GM23338 (cell line): ENCODE results near the gene FEM1A. TPM values are rescaled to one million over a fixed set of nuclear protein-coding genes. Genes with fewer than 3 reads are reported as not detected.
A peak's percentile ranks its signal among the peaks of the same experiment; 100 is the strongest.

Source experiments
- ATAC-seq: fragments of 200-7000 bp; cut with Tn5 transposase; 3 replicates; pipeline ENCODE4 v1.9.1; 2020
- DNase-seq: peaks from one replicate; pipeline ENCODE4 v3.0.0-alpha.2; 2015; ENCODE audit warnings: low spot score
- H2AFZ ChIP-seq: fragments of 200-600 bp; sonication (generic); 2 replicates; pipeline ENCODE4 v1.8.0; 2016; ENCODE audit warnings: antibody characterized with exemption, mild to moderate bottlenecking, moderate library complexity
- H3F3A ChIP-seq: fragments of 200-600 bp; sonication (generic); replicated peaks from 2 replicates; pipeline ENCODE4 v1.8.0; 2017; ENCODE audit warnings: antibody characterized with exemption, mixed run types, low read depth
- H3K27ac ChIP-seq: fragments of 200-600 bp; sonication (generic); 2 replicates; pipeline ENCODE4 v1.6.1; 2016; ENCODE audit warnings: low read depth
- H3K27me3 ChIP-seq: fragments of 200-600 bp; sonication (generic); 2 replicates; pipeline ENCODE4 v1.8.0; 2016; ENCODE audit warnings: mild to moderate bottlenecking, mixed run types, moderate library complexity; ENCODE audit not compliant: insufficient read depth
- H3K36me3 ChIP-seq: fragments of 200-600 bp; sonication (generic); 2 replicates; pipeline ENCODE4 v1.8.0; 2016; ENCODE audit warnings: mild to moderate bottlenecking; ENCODE audit not compliant: insufficient read depth
- H3K4me1 ChIP-seq: fragments of 200-600 bp; sonication (generic); 2 replicates; pipeline ENCODE4 v1.8.0; 2016; ENCODE audit warnings: mild to moderate bottlenecking, moderate library complexity; ENCODE audit not compliant: insufficient read depth
- H3K4me2 ChIP-seq: fragments of 200-600 bp; sonication (generic); 2 replicates; pipeline ENCODE4 v1.7.1; 2017; ENCODE audit warnings: mixed run types
- H3K4me3 ChIP-seq: fragments of 200-600 bp; sonication (generic); 2 replicates; pipeline ENCODE4 v1.6.1; 2016; ENCODE audit warnings: mixed run types
- H3K79me2 ChIP-seq: fragments of 200-600 bp; sonication (generic); replicated peaks from 2 replicates; pipeline ENCODE4 v1.8.0; 2017; ENCODE audit warnings: mild to moderate bottlenecking; ENCODE audit not compliant: insufficient read depth
- H3K9me2 ChIP-seq: fragments of 200-600 bp; sonication (generic); 2 replicates; pipeline ENCODE4 v1.8.0; 2017; ENCODE audit not compliant: insufficient read depth
- H4K20me1 ChIP-seq: fragments of 200-600 bp; sonication (generic); replicated peaks from 2 replicates; pipeline ENCODE4 v1.8.0; 2017; ENCODE audit warnings: mild to moderate bottlenecking; ENCODE audit not compliant: insufficient read depth
- H3K27ac Mint-ChIP-seq: 2 replicates; pipeline ENCODE4 v1.8.0; 2020; ENCODE audit warnings: inconsistent platforms, mild to moderate bottlenecking, moderate library complexity, mixed read lengths
- H3K27me3 Mint-ChIP-seq: 3 replicates; pipeline ENCODE4 v1.8.0; 2022; ENCODE audit warnings: low read depth, mild to moderate bottlenecking, moderate library complexity, mixed read lengths, inconsistent platforms; ENCODE audit not compliant: insufficient read depth, poor library complexity
- H3K36me3 Mint-ChIP-seq: 3 replicates; pipeline ENCODE4 v1.8.0; 2021; ENCODE audit warnings: low read depth, mild to moderate bottlenecking, inconsistent platforms, moderate library complexity, mixed read lengths
- H3K4me1 Mint-ChIP-seq: 3 replicates; pipeline ENCODE4 v1.8.0; 2020; ENCODE audit warnings: mild to moderate bottlenecking, inconsistent platforms, mixed read lengths
- H3K4me3 Mint-ChIP-seq: 3 replicates; pipeline ENCODE4 v1.8.0; 2021; ENCODE audit warnings: moderate library complexity, mild to moderate bottlenecking, inconsistent platforms, mixed read lengths
- H3K9me3 Mint-ChIP-seq: 3 replicates; pipeline ENCODE4 v1.8.0; 2020; ENCODE audit warnings: moderate library complexity, mild to moderate bottlenecking, inconsistent platforms, mixed read lengths
- CREB1 ChIP-seq: fragments of 250-450 bp; sonication (Bioruptor Pico); IDR thresholded peaks from 2 replicates; pipeline ENCODE4 v1.5.0; 2020; ENCODE audit warnings: low read depth, mild to moderate bottlenecking, moderate library complexity
- CTCF ChIP-seq, 2 experiments: fragments of 200-600 bp in 1 of 2; sonication (generic) in 1 of 2; conservative IDR thresholded peaks; 2 replicates each; pipeline versions ENCODE4 v1.5.1 to v1.6.1; 2016 to 2017; ENCODE audit warnings: antibody characterized with exemption in 2 of 2, low read depth in 2 of 2, mild to moderate bottlenecking in 2 of 2, moderate library complexity in 1 of 2
- ETS1 ChIP-seq: IDR thresholded peaks from 2 replicates; pipeline ENCODE4 v1.6.1; 2016; ENCODE audit warnings: antibody characterized with exemption
- EZH2 ChIP-seq: fragments of 200-600 bp; sonication (generic); IDR thresholded peaks from one replicate; pipeline ENCODE4 v1.8.0; 2017; ENCODE audit warnings: antibody characterized with exemption, mild to moderate bottlenecking, low read depth; ENCODE audit not compliant: unreplicated experiment
- EZH2phosphoT487 ChIP-seq: fragments of 200-600 bp; sonication (generic); IDR thresholded peaks from one replicate; pipeline ENCODE4 v1.8.1; 2018; ENCODE audit warnings: antibody characterized with exemption; ENCODE audit not compliant: unreplicated experiment
- JUNB ChIP-seq: IDR thresholded peaks from one replicate; pipeline ENCODE4 v1.6.1; 2016; ENCODE audit warnings: antibody characterized with exemption; ENCODE audit not compliant: unreplicated experiment
- NANOG ChIP-seq: IDR thresholded peaks from 2 replicates; pipeline ENCODE4 v1.6.1; 2016; ENCODE audit warnings: antibody characterized with exemption, borderline replicate concordance
- POLR2AphosphoS5 ChIP-seq: IDR thresholded peaks from 2 replicates; pipeline ENCODE4 v1.6.1; 2016; ENCODE audit warnings: antibody characterized with exemption, low read depth
- REST ChIP-seq: IDR thresholded peaks from one replicate; pipeline ENCODE4 v1.6.1; 2018; ENCODE audit warnings: antibody characterized with exemption; ENCODE audit not compliant: unreplicated experiment
- STAT1 ChIP-seq: IDR thresholded peaks from one replicate; pipeline ENCODE4 v1.6.1; 2016; ENCODE audit warnings: antibody characterized with exemption; ENCODE audit not compliant: unreplicated experiment
- ZNF114 ChIP-seq: fragments of 250-450 bp; sonication (Bioruptor Pico); IDR thresholded peaks from 2 replicates; pipeline ENCODE4 v1.5.0; 2020; ENCODE audit warnings: mild to moderate bottlenecking, moderate library complexity
- ZNF331 ChIP-seq: fragments of 250-450 bp; sonication (Bioruptor Pico); IDR thresholded peaks from 2 replicates; pipeline ENCODE4 v1.5.0; 2020; ENCODE audit warnings: low read depth, mild to moderate bottlenecking, moderate library complexity
- ZNF462 ChIP-seq: fragments of 250-450 bp; sonication (Bioruptor Pico); IDR thresholded peaks from 2 replicates; pipeline ENCODE4 v1.5.0; 2020; ENCODE audit warnings: mild to moderate bottlenecking, moderate library complexity
- polyA plus RNA-seq: library from polyadenylated mRNA; unstranded; fragments of >200 nt; fragmentation: Nextera tagmentation; extraction: Ambion mirVana; gene quantifications from 2 replicates; pipeline ENCODE4 v1.2.1, GENCODE V29; 2016
- total RNA-seq: library from RNA; depleted of rRNA; stranded (reverse); fragments of >200 nt; shearing (Covaris generic); gene quantifications from 2 replicates; pipeline ENCODE4 v1.2.3, GENCODE V29; 2014

FEM1A gene
- total and polyA plus RNA-seq, 2 experiments from 2014 or later: 0.87 to 16.5 TPM

GRCh38 chr19:4768934-4769777 lies 22.4 kb upstream of the FEM1A start:
- Mint-ChIP-seq H3K4me3 (peak overlapping the region; percentile 43; the same call in 2 of the 3 replicates), H3K27ac (no peak overlapping the region)

More at GRCh38 chr19:4768934-4769777, 22.4 kb upstream of the FEM1A start:
- DNase-seq (peak; percentile 98), ATAC-seq (peak; percentile 92)
- H3K4me3 ChIP-seq: peak overlapping the region; percentile 28; the same call in 1 of the 2 replicates
- H2AFZ ChIP-seq: no peak overlapping the region
- no peaks in the 10 kb centered on the region for H3K9me2 ChIP-seq
- Mint-ChIP-seq H3K36me3 (no peaks in the 10 kb centered on the region; the same call in 2 of the 3 replicates), H3K27me3 (peaks cover 18% of the 10 kb centered on the region), H3K9me3 (peaks cover 2% of the 10 kb centered on the region; the same call in 1 of the 3 replicates), H3K4me1 (no peaks in the 10 kb centered on the region; the same call in 2 of the 3 replicates)
- TF ChIP-seq STAT1 (no peak), EZH2 (no peak), EZH2phosphoT487 (no peak), ZNF331 (CRISPR knock-in tag) (peak; percentile 72), CTCF (conservative IDR thresholded peaks at IDR 0.05; ENCODE audit: low read depth in 2 of 2) (no peak), POLR2AphosphoS5 (peak; percentile 43; the same call in 1 of the 2 replicates), REST (peak; percentile 97), CREB1 (CRISPR knock-in tag) (peak; percentile 80), ETS1 (peak; percentile 74; the same call in 1 of the 2 replicates), JUNB (no peak), ZNF114 (CRISPR knock-in tag) (peak; percentile 99), NANOG (no peak), ZNF462 (CRISPR knock-in tag) (peak; percentile 70; the same call in 1 of the 2 replicates)
- H3F3A ChIP-seq: 0 out of 2 replicates have a peak, but pooled peaks cover 2% of the 10 kb centered on the region
- H3K79me2 ChIP-seq: no peaks in the 10 kb centered on the region
- H3K4me2 ChIP-seq: peak overlapping the region; percentile 58; the same call in 1 of the 2 replicates
- no peaks in the 10 kb centered on the region for H3K36me3 ChIP-seq
- H4K20me1 ChIP-seq: no peaks in the 10 kb centered on the region; the same call in 1 of the 2 replicates
- no peak overlapping the region for H3K27ac ChIP-seq
- no peaks in the 10 kb centered on the region for H3K27me3 ChIP-seq
- no peaks in the 10 kb centered on the region for H3K4me1 ChIP-seq
